Medulla oblongata (tissue), 1 donor: ENCODE data around the gene ADAT3.

Experiments used
- DNase-seq: peaks from one replicate; pipeline ENCODE4 v3.0.0-alpha.2; 2015; ENCODE audit errors: extremely low spot score

The ADAT3 gene

GRCh38 chr19:1912760-1913505, 7.7 kb downstream of the ADAT3 start:
- no peak for DNase-seq

- no peak for DNase-seq
Observed at GRCh38 chr19:1913781-1914577, 8.8 kb downstream of the ADAT3 start.

- DNase-seq: no peak
Observed at GRCh38 chr19:1914826-1915341, 9.7 kb downstream of the ADAT3 start.

GRCh38 chr19:1917146-1917545, 11.9 kb downstream of the ADAT3 start:
- no peak for DNase-seq

GRCh38 chr19:1917926-1918325, 12.7 kb downstream of the ADAT3 start:
- DNase-seq: no peak

- DNase-seq: no peak
Observed at GRCh38 chr19:1918975-1919374, 13.8 kb downstream of the ADAT3 start.

GRCh38 chr19:1920644-1921043, 15.4 kb downstream of the ADAT3 start:
- no peak for DNase-seq

GRCh38 chr19:1921326-1921725, 16.1 kb downstream of the ADAT3 start:
- DNase-seq: no peak

GRCh38 chr19:1921825-1922224, 16.6 kb downstream of the ADAT3 start:
- DNase-seq: no peak

- DNase-seq: no peak
Observed at GRCh38 chr19:1922803-1923202, 17.6 kb downstream of the ADAT3 start.

- DNase-seq: no peak
Observed at GRCh38 chr19:1923319-1923718, 18.1 kb downstream of the ADAT3 start.

GRCh38 chr19:1924320-1924961, 19.2 kb downstream of the ADAT3 start:
- DNase-seq: no peak

GRCh38 chr19:1925544-1925943, 20.3 kb downstream of the ADAT3 start:
- DNase-seq: no peak

GRCh38 chr19:1929021-1929742, 24.0 kb downstream of the ADAT3 start:
- peak; percentile 81 for DNase-seq

- DNase-seq: no peak
Observed at GRCh38 chr19:1931445-1931844, 26.2 kb downstream of the ADAT3 start.

GRCh38 chr19:1932395-1932794, 27.2 kb downstream of the ADAT3 start:
- no peak for DNase-seq

- no peak for DNase-seq
Observed at GRCh38 chr19:1933244-1933643, 28.0 kb downstream of the ADAT3 start.

GRCh38 chr19:1933942-1934341, 28.7 kb downstream of the ADAT3 start:
- DNase-seq: no peak

- DNase-seq: peak; percentile 72
Observed at GRCh38 chr19:1935484-1936208, 30.4 kb downstream of the ADAT3 start.

GRCh38 chr19:1936430-1936829, 31.2 kb downstream of the ADAT3 start:
- DNase-seq: no peak
